ENCODE measurements around the gene SLF2. TPM values are rescaled to one million over a fixed set of nuclear protein-coding genes. Genes with fewer than 3 reads are reported as not detected.

Gene SLF2
- total and polyA plus RNA-seq, 2 of the 13 experiments (the other 11 are each of a cell fraction or from before 2014, with no cell fraction given): 12.2 to 48.1 TPM

DNA sequence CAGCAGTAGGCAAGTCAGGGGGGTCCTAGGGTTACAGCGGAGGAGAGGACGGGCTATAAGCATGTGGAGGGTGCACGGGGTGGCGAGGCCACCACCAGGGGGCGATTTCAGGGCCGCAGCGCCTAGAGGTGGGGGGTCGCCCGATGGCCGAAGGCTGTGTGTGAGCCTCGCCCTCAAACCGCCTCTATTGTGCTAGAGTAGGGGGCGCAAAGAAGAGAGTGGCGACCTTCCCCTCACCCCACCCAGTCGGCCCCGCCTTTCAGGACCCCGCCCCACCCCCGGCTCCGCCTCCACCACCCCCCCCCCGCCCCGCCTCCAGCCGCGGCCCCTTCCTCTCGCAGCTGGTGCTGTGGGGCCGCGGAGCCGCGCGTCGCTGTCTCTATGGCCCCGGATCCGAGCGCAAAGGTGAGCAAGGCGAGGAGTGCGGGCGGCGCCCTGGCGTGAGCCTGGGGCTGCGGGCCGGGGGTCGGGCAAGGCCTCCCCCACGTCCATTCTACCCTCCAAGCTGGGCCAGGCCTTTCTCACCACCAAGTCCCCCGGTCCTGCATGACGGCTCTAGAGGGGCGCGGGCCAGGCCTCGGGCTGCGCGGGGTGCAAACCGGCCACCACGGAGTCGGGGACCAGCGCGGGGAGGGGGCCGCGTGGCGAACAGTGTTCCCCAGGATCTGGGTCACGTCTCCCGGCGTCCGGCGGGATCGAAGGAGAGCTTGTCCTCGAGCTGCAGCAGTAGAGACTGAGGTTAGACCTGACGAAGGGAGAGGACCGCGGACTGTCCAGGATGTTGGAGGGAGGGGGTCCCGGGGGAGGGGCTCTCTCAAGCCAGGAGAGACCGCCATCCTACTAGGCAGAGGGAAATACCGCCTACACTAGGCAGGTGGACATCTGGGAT is 56.7 kb downstream of the SLF2 start, which contains the start of gene SEMA4G (continued):
- TF ChIP-seq MAZ (IDR thresholded peaks at IDR 0.05; ENCODE audit: borderline replicate concordance, low read depth, low read length) (peak; percentile 78; the same call in 1 of the 2 replicates), MAZ (CRISPR knock-in tag; IDR thresholded peaks at IDR 0.05; ENCODE audit: low read depth) (peak; percentile 86), HNRNPLL (IDR thresholded peaks at IDR 0.05; ENCODE audit: low read depth, low read length, poor library complexity, severe bottlenecking) (peak; percentile 49), ZNF557 (CRISPR knock-in tag; IDR thresholded peaks at IDR 0.05) (peak; percentile 78; the same call in 1 of the 2 replicates), KDM2A (CRISPR knock-in tag; IDR thresholded peaks at IDR 0.05; ENCODE audit: borderline replicate concordance, low read depth) (peak; percentile 43; the same call in 1 of the 2 replicates), POLR2G (IDR thresholded peaks at IDR 0.05; ENCODE audit: low read depth, low read length) (peak; percentile 37; the same call in 1 of the 2 replicates), ZNF484 (CRISPR knock-in tag; IDR thresholded peaks at IDR 0.05; ENCODE audit: borderline replicate concordance, low read depth) (0 out of 2 replicates have a peak, but pooled peaks have one; percentile 49), PHF21A (CRISPR knock-in tag; IDR thresholded peaks at IDR 0.05) (0 out of 2 replicates have a peak, but pooled peaks have one; percentile 35), SRSF1 (optimal IDR thresholded peaks at IDR 0.05; ENCODE audit: low read depth, low read length) (peak; percentile 53), DR1 (CRISPR knock-in tag; IDR thresholded peaks at IDR 0.05) (peak; percentile 24), TAF1 (CRISPR knock-in tag; IDR thresholded peaks at IDR 0.05) (peak; percentile 73), MBD4 (IDR thresholded peaks at IDR 0.05; ENCODE audit: borderline replicate concordance, low read length) (no peak), ZNF496 (CRISPR knock-in tag; IDR thresholded peaks at IDR 0.05; ENCODE audit: insufficient replicate concordance) (no peak), FOXK2 (IDR thresholded peaks at IDR 0.05) (no peak)
- TF ChIP-seq, protein P1, sequence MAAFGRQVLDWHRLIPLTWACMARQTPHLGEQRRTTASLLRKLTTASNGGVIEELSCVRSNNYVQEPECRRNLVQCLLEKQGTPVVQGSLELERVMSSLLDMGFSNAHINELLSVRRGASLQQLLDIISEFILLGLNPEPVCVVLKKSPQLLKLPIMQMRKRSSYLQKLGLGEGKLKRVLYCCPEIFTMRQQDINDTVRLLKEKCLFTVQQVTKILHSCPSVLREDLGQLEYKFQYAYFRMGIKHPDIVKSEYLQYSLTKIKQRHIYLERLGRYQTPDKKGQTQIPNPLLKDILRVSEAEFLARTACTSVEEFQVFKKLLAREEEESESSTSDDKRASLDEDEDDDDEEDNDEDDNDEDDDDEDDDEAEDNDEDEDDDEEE (CRISPR knock-in tag; IDR thresholded peaks at IDR 0.05): peak; percentile 4; the same call in 1 of the 2 replicates
- TF ChIP-seq, protein P2, sequence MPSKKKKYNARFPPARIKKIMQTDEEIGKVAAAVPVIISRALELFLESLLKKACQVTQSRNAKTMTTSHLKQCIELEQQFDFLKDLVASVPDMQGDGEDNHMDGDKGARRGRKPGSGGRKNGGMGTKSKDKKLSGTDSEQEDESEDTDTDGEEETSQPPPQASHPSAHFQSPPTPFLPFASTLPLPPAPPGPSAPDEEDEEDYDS (CRISPR knock-in tag; IDR thresholded peaks at IDR 0.05): 0 out of 2 replicates have a peak, but pooled peaks have one; percentile 6
- TF ChIP-seq, protein P3, sequence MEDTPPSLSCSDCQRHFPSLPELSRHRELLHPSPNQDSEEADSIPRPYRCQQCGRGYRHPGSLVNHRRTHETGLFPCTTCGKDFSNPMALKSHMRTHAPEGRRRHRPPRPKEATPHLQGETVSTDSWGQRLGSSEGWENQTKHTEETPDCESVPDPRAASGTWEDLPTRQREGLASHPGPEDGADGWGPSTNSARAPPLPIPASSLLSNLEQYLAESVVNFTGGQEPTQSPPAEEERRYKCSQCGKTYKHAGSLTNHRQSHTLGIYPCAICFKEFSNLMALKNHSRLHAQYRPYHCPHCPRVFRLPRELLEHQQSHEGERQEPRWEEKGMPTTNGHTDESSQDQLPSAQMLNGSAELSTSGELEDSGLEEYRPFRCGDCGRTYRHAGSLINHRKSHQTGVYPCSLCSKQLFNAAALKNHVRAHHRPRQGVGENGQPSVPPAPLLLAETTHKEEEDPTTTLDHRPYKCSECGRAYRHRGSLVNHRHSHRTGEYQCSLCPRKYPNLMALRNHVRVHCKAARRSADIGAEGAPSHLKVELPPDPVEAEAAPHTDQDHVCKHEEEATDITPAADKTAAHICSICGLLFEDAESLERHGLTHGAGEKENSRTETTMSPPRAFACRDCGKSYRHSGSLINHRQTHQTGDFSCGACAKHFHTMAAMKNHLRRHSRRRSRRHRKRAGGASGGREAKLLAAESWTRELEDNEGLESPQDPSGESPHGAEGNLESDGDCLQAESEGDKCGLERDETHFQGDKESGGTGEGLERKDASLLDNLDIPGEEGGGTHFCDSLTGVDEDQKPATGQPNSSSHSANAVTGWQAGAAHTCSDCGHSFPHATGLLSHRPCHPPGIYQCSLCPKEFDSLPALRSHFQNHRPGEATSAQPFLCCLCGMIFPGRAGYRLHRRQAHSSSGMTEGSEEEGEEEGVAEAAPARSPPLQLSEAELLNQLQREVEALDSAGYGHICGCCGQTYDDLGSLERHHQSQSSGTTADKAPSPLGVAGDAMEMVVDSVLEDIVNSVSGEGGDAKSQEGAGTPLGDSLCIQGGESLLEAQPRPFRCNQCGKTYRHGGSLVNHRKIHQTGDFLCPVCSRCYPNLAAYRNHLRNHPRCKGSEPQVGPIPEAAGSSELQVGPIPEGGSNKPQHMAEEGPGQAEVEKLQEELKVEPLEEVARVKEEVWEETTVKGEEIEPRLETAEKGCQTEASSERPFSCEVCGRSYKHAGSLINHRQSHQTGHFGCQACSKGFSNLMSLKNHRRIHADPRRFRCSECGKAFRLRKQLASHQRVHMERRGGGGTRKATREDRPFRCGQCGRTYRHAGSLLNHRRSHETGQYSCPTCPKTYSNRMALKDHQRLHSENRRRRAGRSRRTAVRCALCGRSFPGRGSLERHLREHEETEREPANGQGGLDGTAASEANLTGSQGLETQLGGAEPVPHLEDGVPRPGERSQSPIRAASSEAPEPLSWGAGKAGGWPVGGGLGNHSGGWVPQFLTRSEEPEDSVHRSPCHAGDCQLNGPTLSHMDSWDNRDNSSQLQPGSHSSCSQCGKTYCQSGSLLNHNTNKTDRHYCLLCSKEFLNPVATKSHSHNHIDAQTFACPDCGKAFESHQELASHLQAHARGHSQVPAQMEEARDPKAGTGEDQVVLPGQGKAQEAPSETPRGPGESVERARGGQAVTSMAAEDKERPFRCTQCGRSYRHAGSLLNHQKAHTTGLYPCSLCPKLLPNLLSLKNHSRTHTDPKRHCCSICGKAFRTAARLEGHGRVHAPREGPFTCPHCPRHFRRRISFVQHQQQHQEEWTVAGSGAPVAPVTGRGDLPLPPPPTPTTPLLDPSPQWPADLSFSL (CRISPR knock-in tag; IDR thresholded peaks at IDR 0.05): peak; percentile 42; the same call in 1 of the 2 replicates
- TF ChIP-seq, protein P4, sequence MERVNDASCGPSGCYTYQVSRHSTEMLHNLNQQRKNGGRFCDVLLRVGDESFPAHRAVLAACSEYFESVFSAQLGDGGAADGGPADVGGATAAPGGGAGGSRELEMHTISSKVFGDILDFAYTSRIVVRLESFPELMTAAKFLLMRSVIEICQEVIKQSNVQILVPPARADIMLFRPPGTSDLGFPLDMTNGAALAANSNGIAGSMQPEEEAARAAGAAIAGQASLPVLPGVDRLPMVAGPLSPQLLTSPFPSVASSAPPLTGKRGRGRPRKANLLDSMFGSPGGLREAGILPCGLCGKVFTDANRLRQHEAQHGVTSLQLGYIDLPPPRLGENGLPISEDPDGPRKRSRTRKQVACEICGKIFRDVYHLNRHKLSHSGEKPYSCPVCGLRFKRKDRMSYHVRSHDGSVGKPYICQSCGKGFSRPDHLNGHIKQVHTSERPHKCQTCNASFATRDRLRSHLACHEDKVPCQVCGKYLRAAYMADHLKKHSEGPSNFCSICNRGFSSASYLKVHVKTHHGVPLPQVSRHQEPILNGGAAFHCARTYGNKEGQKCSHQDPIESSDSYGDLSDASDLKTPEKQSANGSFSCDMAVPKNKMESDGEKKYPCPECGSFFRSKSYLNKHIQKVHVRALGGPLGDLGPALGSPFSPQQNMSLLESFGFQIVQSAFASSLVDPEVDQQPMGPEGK (CRISPR knock-in tag; IDR thresholded peaks at IDR 0.05): peak; percentile 91

Measured in HepG2 (cell line).